HG02678 (cell line): Measurements from ENCODE around the gene SIX3.

ENCODE experiments used
- ATAC-seq: cut with Tn5 transposase; IDR thresholded peaks from one replicate; pipeline ENCODE4 v1.9.1; 2021; ENCODE audit warnings: mild to moderate bottlenecking, moderate library complexity; ENCODE audit not compliant: unreplicated experiment

The SIX3 gene

DNA sequence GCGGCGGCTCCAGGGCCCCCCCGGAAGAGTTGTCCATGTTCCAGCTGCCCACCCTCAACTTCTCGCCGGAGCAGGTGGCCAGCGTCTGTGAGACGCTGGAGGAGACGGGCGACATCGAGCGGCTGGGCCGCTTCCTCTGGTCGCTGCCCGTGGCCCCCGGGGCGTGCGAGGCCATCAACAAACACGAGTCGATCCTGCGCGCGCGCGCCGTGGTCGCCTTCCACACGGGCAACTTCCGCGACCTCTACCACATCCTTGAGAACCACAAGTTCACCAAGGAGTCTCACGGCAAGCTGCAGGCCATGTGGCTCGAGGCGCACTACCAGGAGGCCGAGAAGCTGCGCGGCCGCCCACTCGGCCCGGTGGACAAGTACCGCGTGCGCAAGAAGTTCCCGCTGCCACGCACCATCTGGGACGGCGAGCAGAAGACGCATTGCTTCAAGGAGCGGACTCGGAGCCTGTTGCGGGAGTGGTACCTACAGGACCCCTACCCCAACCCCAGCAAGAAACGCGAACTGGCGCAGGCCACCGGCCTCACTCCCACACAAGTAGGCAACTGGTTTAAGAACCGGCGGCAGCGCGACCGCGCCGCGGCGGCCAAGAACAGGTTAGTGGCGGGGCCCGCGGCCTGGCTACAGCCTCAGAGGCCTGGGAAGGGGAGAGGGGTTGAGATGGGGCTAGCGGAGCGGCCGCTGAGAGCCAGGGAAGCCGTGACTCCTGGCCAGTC is 965 bp downstream of the SIX3 start:
- ATAC-seq, result no peak

DNA sequence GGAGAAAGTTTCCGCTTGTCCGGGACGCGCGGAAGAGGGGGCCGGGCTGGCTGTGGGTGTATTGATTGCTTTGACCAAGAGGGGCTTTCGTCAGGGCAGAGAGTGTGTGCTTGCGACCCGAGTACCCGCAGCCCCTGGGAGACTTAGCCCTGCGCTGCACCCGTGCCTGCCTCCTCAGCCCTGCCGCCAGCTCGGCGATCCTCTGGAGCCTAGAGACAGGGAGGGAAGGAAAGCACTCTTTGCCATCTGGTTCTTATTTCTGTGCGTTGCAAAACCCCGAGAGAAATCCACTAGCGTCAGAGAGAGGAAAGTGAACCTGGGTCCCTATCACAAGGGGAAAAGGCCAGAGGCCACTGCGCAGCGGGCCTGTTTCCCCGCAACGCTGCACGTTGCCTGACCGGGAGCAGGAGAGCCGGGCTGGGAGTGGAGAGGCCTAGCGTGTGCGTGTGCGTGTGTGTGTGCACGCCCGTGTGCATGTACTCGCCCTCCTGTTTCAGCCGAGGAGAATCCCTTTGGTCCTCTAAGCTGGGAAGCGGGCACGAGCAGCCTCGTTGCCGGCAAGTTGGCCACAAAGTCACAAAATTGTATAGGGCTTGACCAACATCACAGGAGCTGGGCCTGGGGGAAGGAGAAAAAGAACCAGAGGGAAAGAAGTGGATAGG is 1.7 kb downstream of the SIX3 start:
- no peak for ATAC-seq

GRCh38 chr2:44943693-44944101 is 2.2 kb downstream of the SIX3 start:
- ATAC-seq, result no peak

- ATAC-seq, result no peak
These were observed 2.8 kb downstream of the SIX3 start for GRCh38 chr2:44944102-44944951.

DNA sequence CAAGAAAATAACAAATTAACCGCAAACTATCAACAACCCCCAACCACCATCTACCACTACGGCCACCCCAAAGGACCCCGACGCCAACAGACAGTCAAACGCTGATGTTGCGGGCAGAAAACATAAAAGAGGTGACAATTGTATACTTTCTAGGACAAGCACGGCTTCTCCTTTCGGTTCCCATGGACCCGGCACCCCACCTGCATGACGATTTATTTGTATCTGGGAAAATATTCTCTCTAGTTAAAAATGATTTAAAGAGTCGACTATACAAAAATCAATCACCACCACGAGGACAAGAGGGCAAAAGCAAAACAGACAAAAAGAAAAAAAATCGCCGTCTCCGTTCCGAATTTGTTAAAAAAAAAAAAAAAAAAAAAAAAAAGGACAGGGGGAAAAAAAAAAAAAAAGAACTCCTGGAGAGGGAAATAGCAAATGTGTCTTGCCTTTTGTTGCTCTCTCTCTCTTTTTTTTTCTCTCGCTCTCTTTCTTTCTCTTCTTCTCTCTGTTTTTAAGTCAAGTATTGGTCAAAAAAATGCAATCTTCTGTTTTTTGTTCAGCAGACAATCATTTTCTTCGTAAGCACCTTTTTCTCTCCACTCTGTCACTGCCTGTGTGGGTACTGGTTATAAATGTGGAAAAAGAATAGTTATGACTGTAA is 3.6 kb downstream of the SIX3 start:
- no peak for ATAC-seq

- ATAC-seq, result no peak
These were observed 4.3 kb downstream of the SIX3 start for GRCh38 chr2:44945676-44946371.

GRCh38 chr2:44946372-44947027 is 5.0 kb downstream of the SIX3 start:
- no peak for ATAC-seq

- no peak for ATAC-seq
These were observed 5.5 kb downstream of the SIX3 start for GRCh38 chr2:44947028-44947375.

- no peak for ATAC-seq
These were observed 7.2 kb downstream of the SIX3 start for GRCh38 chr2:44948565-44949328.

- ATAC-seq, result no peak
These were observed 8.0 kb downstream of the SIX3 start for GRCh38 chr2:44949329-44950151.

GRCh38 chr2:44950646-44951045 is 9.1 kb downstream of the SIX3 start:
- no peak for ATAC-seq

DNA sequence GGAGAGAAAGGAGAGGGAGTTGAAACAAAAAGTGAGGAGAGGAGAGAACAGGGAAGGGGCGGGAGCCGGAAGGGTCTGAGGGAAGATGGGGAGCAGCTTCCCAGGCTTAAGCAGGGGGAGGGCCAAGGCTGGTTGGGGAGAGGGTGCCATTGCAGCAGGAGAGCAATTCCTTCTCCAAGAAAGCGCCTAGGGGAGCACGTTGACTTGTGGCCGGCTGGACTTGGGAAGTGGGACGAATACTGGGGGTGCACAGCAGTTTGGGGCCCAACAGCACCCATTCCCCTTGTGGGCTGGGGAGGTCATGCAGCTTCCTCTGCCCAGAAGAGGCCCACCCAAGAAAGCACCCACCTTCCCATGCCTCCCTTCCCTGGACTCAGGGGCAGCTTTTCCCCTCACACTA is 9.6 kb downstream of the SIX3 start:
- ATAC-seq, result no peak

- ATAC-seq, result no peak
These were observed 10.2 kb downstream of the SIX3 start for GRCh38 chr2:44951714-44952113.

DNA sequence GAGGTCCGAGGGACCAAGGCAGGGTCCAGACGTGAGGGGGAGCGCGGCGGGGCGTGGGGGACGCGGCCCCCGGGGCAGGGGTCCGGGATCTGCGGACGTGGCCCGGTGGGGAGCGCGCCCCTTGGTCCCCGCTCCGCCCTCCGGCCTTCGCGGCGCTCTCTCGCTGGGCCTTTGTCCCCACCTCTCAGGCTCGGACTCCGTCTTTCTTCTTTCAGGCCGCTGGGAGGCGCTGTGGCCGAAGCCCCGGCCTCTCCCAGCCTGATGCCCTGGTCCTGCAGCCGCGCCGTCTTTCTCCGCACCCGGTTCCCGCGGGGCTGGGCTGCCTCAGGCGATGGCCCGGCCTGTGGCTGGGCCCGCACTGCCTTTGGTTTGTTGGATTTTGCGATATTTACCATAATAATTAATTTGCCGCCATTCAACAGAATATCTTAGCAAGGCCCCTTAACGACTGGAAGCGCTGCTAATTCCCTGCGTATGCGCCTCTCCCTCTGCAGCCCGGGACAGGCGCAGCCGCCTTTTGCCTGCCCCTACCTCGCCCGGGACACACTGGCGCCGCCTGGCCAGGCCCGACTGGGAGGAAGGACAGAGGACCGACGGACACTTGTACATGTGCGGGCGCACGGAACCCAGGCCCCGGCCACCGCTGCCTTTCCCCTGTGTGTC is 10.8 kb downstream of the SIX3 start:
- no peak for ATAC-seq

DNA sequence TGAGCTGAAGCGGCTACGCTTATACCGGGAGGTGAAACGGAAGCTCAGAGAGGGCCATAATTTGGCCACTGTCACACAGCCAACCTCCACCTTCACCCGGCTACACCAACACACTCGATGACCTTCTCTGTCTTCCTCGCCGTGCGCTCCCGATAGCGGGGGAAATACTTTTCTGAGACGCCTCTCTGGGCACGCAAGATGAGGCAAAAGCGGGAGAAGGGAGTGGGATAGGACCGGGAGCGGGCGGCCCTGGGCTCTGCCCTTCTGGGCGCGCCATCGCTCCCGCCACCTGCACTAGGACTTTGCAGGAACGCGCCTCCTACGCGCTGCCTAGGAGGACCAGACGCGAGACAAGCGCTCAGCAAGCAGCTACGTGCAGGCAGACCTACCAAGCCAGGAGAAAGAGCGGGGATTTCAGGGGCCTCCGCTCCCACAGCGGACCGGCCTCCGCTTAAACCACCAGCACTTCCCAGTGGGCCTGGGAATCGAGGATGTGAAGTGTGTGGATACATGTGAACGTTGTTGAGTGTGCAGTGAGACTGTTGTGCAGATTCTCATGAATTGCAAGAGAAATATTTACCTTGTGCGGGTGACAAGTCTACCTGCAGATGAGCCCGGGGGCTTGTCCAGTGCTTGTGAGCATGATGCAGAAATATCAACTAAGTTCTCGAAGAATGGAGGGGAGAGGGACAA is 11.4 kb downstream of the SIX3 start:
- ATAC-seq, result no peak

GRCh38 chr2:44953499-44953883 is 12.0 kb downstream of the SIX3 start:
- ATAC-seq, result no peak

DNA sequence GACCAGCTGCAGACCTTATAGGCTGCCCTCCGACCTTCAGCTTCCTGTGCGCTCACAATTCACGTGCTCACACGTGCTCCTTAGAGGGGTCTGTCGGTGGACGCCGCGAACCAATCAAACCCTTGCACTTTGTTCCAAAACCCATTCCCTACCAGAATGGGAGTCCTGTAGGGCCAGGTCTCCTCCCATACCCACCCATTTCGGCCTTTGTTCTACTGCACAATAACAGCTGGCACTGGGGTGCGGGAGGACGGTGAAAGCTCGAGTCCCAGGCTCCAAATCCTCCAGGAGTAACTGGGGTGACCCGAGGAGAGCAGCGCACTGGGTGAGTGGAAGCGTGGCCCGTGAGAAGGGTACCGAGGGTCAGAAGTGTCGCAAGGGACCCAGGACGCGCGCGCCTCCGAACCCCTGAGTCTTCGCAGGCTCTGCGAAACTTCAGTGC is 13.0 kb downstream of the SIX3 start:
- no peak for ATAC-seq
